ENCODE results near the gene ANXA11.

- TF ChIP-seq SIRT6 (IDR thresholded peaks at IDR 0.05; ENCODE audit: low read length): no peak
- TF ChIP-seq CTCF (IDR thresholded peaks at IDR 0.05; ENCODE audit: control extremely low read depth in 1 of 3, insufficient read depth in 1 of 3, low read depth in 1 of 3, low read length in 3 of 3): no peak
- no peak for TF ChIP-seq EP300 (IDR thresholded peaks at IDR 0.05; ENCODE audit: borderline replicate concordance in 1 of 2, low read depth in 2 of 2, low read length in 2 of 2)
- TF ChIP-seq SIN3A (conservative IDR thresholded peaks at IDR 0.05 in 1 of 2, IDR thresholded peaks at IDR 0.05 in 1 of 2; ENCODE audit: low read depth in 1 of 2, low read length in 2 of 2): no peak
- no peak for TF ChIP-seq POLR2A (IDR thresholded peaks at IDR 0.05; ENCODE audit: control extremely low read depth in 1 of 2, low read depth in 2 of 2, low read length in 2 of 2)
These were observed 21.0 kb downstream of the ANXA11 start for GRCh38 chr10:80184291-80184690.
